ENCODE data around the gene MOCS2.

The MOCS2 gene

DNA sequence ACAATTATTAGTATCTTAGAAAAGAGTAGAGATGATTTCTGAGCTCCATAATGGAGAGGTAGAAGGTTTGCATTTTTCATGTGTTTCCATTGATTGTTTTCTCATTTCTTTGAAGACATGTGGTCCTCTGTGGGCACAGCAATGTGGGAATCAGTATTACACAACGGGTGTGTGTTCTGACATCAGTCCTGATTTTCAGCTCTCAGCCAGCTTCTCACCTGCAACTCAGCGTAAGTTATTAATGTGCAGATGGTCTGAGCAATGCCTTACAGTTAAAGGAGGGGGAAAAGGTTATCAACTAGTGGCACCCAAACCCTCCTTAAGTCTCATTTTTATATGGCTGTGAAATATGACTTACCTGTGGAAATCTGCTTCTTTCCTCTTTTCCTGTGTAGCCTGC, 61.3 kb downstream of the MOCS2 start:
- DNase-seq (ENCODE audit: low spot score), result no peak
